Aorta (tissue), 5 donors: ENCODE results near the gene LYSMD1. TPM values are rescaled to one million over a fixed set of nuclear protein-coding genes. Genes with fewer than 3 reads are reported as not detected.
A peak's percentile ranks its signal among the peaks of the same experiment; 100 is the strongest.

Experiments used
- ATAC-seq: fragments of 200-7000 bp; cut with Tn5 transposase; one replicate; pipeline ENCODE4 v1.9.1; 2022; ENCODE audit warnings: moderate library complexity; ENCODE audit not compliant: low FRiP score
- DNase-seq, 2 donors: peaks; one replicate each; pipeline ENCODE4 v3.0.0-alpha.2; 2020
- H3K27ac ChIP-seq, 2 donors: one replicate each; pipeline ENCODE4 v1.5.1; 2013; ENCODE audit warnings: low read length in 2 of 2, mild to moderate bottlenecking in 2 of 2, moderate library complexity in 2 of 2, control low read depth in 1 of 2, inconsistent platforms in 1 of 2, low read depth in 1 of 2
- H3K27me3 ChIP-seq, 2 donors: one replicate each; pipeline ENCODE4 v1.6.1; 2013; ENCODE audit warnings: control low read depth in 1 of 2, low read length in 1 of 2, mild to moderate bottlenecking in 1 of 2, moderate library complexity in 1 of 2; ENCODE audit not compliant: insufficient read depth in 2 of 2, control insufficient read depth in 1 of 2
- H3K36me3 ChIP-seq, 2 donors: one replicate each; pipeline ENCODE4 v1.6.1; 2013; ENCODE audit warnings: control low read depth in 1 of 2, low read length in 1 of 2, mild to moderate bottlenecking in 1 of 2; ENCODE audit not compliant: insufficient read depth in 2 of 2, control insufficient read depth in 1 of 2
- H3K4me1 ChIP-seq, 2 donors: one replicate each; pipeline ENCODE4 v1.6.1; 2013; ENCODE audit warnings: low read length in 2 of 2, control low read depth in 1 of 2, mild to moderate bottlenecking in 1 of 2, moderate library complexity in 1 of 2; ENCODE audit not compliant: insufficient read depth in 2 of 2, control insufficient read depth in 1 of 2
- H3K4me3 ChIP-seq, 2 donors: one replicate each; pipeline ENCODE4 v1.5.1; 2013; ENCODE audit warnings: low read length in 2 of 2, control low read depth in 1 of 2, mild to moderate bottlenecking in 1 of 2
- H3K9me3 ChIP-seq: one replicate; pipeline ENCODE4 v1.6.1; 2013; ENCODE audit warnings: mild to moderate bottlenecking, low read length; ENCODE audit not compliant: control insufficient read depth
- WGBS, 2 donors: extraction: QIAGEN DNeasy Blood & Tissue Kit; methylation state at CpG; one replicate each; pipeline ENCODE4 v1.1.7; 2013; 5-methylcytosine and 5-hydroxymethylcytosine counted together
- intact Hi-C, 2 donors: fragments of 100-400 bp; cut with DNase I; formaldehyde crosslinking; loops; one replicate each; pipeline versions ENCODE4 v1.14.2 to v1.15.0; 2022
- polyA plus RNA-seq, 2 donors: library from polyadenylated mRNA; stranded (reverse); fragments of 200-250 nt; gene quantifications; one replicate each; pipeline ENCODE4 v1.2.3, GENCODE V29; 2013
- total RNA-seq, 2 donors: library from RNA; stranded (reverse); fragmentation: NEBNext Ultra II Directional; extraction: Animal tissue kit (Norgen Biotek cat#: 25700); gene quantifications; one replicate each; pipeline ENCODE4 v1.2.1, GENCODE V29; 2021
- donor health status: healthy with polysubstance abuse.
- donor health status: Bipolar disorder and iron deficiency.
- donor health status: DM: no; HTN: no; CAD: no.
- donor health status: DM: no; HTN: no; CAD: no.
- donor health status: DM: yes; HTN: yes; CAD: no.

LYSMD1 gene
- total and polyA plus RNA-seq, 4 donors, result 4.4 to 9.6 (median 7.4) TPM

GRCh38 chr1:151187205-151187604 lies 21.5 kb upstream of the LYSMD1 start:
- no peaks in the 10 kb centered on the region for H3K9me3 ChIP-seq
- peaks cover 0 to 8% of the 10 kb centered on the region in 2 donors for H3K36me3 ChIP-seq
- WGBS, 2 donors, result 78 to 91% methylated on average over 1 of the region's 1 CpG
- ATAC-seq (no peak), DNase-seq (no peak)
- intact Hi-C loops, result no loop called here
- H3K27me3 ChIP-seq, result no peaks in the 10 kb centered on the region
- no peaks in the 10 kb centered on the region for H3K4me1 ChIP-seq
- no peak overlapping the region for H3K4me3 ChIP-seq
- no peak overlapping the region for H3K27ac ChIP-seq

- 90% methylated on average over 10 of the region's 10 CpGs for WGBS, 2 donors
- H3K9me3 ChIP-seq, result no peaks in the 10 kb centered on the region
- H3K4me1 ChIP-seq, result no peaks in the 10 kb centered on the region
- DNase-seq, result peak in 1 of 2 donors; percentile 59
- intact Hi-C loops, result no loop called here
- no peak overlapping the region for H3K27ac ChIP-seq
- H3K4me3 ChIP-seq, result no peak overlapping the region
- peaks cover 7 to 16% of the 10 kb centered on the region in 2 donors for H3K36me3 ChIP-seq
- no peak for ATAC-seq
- H3K27me3 ChIP-seq, result no peaks in the 10 kb centered on the region
These were observed 18.5 kb upstream of the LYSMD1 start for GRCh38 chr1:151184211-151184610.

GRCh38 chr1:151176514-151177045 lies 10.9 kb upstream of the LYSMD1 start:
- 89 to 92% methylated on average over 17 of the region's 17 CpGs for WGBS, 2 donors
- H3K4me1 ChIP-seq, result no peaks in the 10 kb centered on the region
- ATAC-seq, result no peak
- H3K9me3 ChIP-seq, result no peaks in the 10 kb centered on the region
- no peak overlapping the region for H3K4me3 ChIP-seq
- peak in 1 of 2 donors; percentile 60 for DNase-seq
- H3K27me3 ChIP-seq, result no peaks in the 10 kb centered on the region
- H3K36me3 ChIP-seq, result peaks cover 12% of the 10 kb centered on the region in 2 donors
- intact Hi-C loops, result no loop called here
- no peak overlapping the region for H3K27ac ChIP-seq

GRCh38 chr1:151175863-151176262 lies 10.2 kb upstream of the LYSMD1 start, which contains the start of gene TMOD4:
Gene TMOD4 (minus strand): TSS chr1:151175981. CDS start chr1:151174875, 1,106 bp downstream.
- intact Hi-C loops, result no loop called here
- DNase-seq (peak in 1 of 2 donors; percentile 40), ATAC-seq (peak; percentile 12)
- no peak within 1 kb of the TSS for H3K27ac ChIP-seq
- H3K4me1 ChIP-seq, result no peaks in the 10 kb centered on the region
- no peak within 1 kb of the TSS for H3K4me3 ChIP-seq
- WGBS, 2 donors, result 51 to 52% methylated on average over 4 of the region's 4 CpGs
- no peaks in the 10 kb centered on the region for H3K27me3 ChIP-seq
- H3K36me3 ChIP-seq, result peaks cover 8 to 10% of the 10 kb centered on the region in 2 donors
- H3K9me3 ChIP-seq, result no peaks in the 10 kb centered on the region

GRCh38 chr1:151175041-151175741 lies 9.5 kb upstream of the LYSMD1 start:
- WGBS, 2 donors, result 40 to 46% methylated on average over 6 of the region's 6 CpGs
- no peak overlapping the region for H3K27ac ChIP-seq
- H3K4me3 ChIP-seq, result no peak overlapping the region
- H3K36me3 ChIP-seq, result peaks cover 4 to 8% of the 10 kb centered on the region in 2 donors
- H3K27me3 ChIP-seq, result no peaks in the 10 kb centered on the region
- ATAC-seq, result no peak
- no peaks in the 10 kb centered on the region for H3K4me1 ChIP-seq
- H3K9me3 ChIP-seq, result no peaks in the 10 kb centered on the region
- intact Hi-C loops, result no loop called here
- DNase-seq, result peak in 1 of 2 donors; percentile 31

- H3K27me3 ChIP-seq, result no peaks in the 10 kb centered on the region
- ATAC-seq, result no peak
- WGBS, 2 donors, result 80 to 86% methylated on average over 5 of the region's 5 CpGs
- no peak for DNase-seq
- intact Hi-C loops, result no loop called here
- no peaks in the 10 kb centered on the region for H3K4me1 ChIP-seq
- no peaks in the 10 kb centered on the region for H3K9me3 ChIP-seq
- H3K4me3 ChIP-seq, result no peak overlapping the region
- no peak overlapping the region for H3K27ac ChIP-seq
- H3K36me3 ChIP-seq, result no peaks in the 10 kb centered on the region
These were observed 5.5 kb upstream of the LYSMD1 start for GRCh38 chr1:151171190-151171589.

GRCh38 chr1:151167116-151167515 lies 1.4 kb upstream of the LYSMD1 start:
- ATAC-seq (no peak), DNase-seq (peak in 1 of 2 donors; percentile 33)
- Histone ChIP-seq H3K36me3 (no peaks in the 10 kb centered on the region), H3K4me1 (no peaks in the 10 kb centered on the region), H3K27ac (no peak overlapping the region), H3K27me3 (no peaks in the 10 kb centered on the region), H3K4me3 (no peak overlapping the region), H3K9me3 (no peaks in the 10 kb centered on the region)
- intact Hi-C loops, result no loop called here
- WGBS, 2 donors, result 85 to 86% methylated on average over 6 of the region's 6 CpGs

GRCh38 chr1:151166505-151166956 lies 829 bp upstream of the LYSMD1 start:
- no peaks in the 10 kb centered on the region for H3K9me3 ChIP-seq
- 1 to 3% methylated on average over 15 of the region's 15 CpGs for WGBS, 2 donors
- no peaks in the 10 kb centered on the region for H3K4me1 ChIP-seq
- no peaks in the 10 kb centered on the region for H3K27me3 ChIP-seq
- peak overlapping the region; percentile 72 to 90 for H3K4me3 ChIP-seq
- H3K36me3 ChIP-seq, result peaks cover 0 to 1% of the 10 kb centered on the region in 2 donors
- peak overlapping the region in 1 of 2 donors; percentile 39 for H3K27ac ChIP-seq
- DNase-seq (peak in 1 of 2 donors; percentile 64), ATAC-seq (no peak)
- intact Hi-C loops, result no loop called here

GRCh38 chr1:151165281-151165737 lies 393 bp downstream of the LYSMD1 start:
- WGBS, 2 donors, result 1 to 3% methylated on average over 15 of the region's 15 CpGs
- H3K4me3 ChIP-seq, result peak overlapping the region; percentile 49 to 60
- DNase-seq (peak; percentile 71 to 83), ATAC-seq (peak; percentile 82)
- H3K4me1 ChIP-seq, result no peaks in the 10 kb centered on the region
- H3K27me3 ChIP-seq, result no peaks in the 10 kb centered on the region
- H3K27ac ChIP-seq, result peak overlapping the region; percentile 45 to 78
- intact Hi-C loops, result no loop called here
- no peaks in the 10 kb centered on the region for H3K9me3 ChIP-seq
- peaks cover 0 to 1% of the 10 kb centered on the region in 2 donors for H3K36me3 ChIP-seq
